ENCODE data around the gene BTBD9. TPM values are rescaled to one million over a fixed set of nuclear protein-coding genes. Genes with fewer than 3 reads are reported as not detected.

The BTBD9 gene
- total and polyA plus RNA-seq, 11 donors = 6.3 to 23.3 (median 19.4) TPM

- H3K9me3 ChIP-seq = no peaks in the 10 kb centered on the region
- no peaks in the 10 kb centered on the region for H3K36me3 ChIP-seq
- peaks cover 0 to 32% (median 14%) of the 10 kb centered on the region in 12 donors for H3K4me1 ChIP-seq
- H3K27me3 ChIP-seq = no peaks in the 10 kb centered on the region
- no peak overlapping the region for H3K4me3 ChIP-seq
- no peak for ATAC-seq
- H3K27ac ChIP-seq = no peak overlapping the region
- no peak for DNase-seq
- intact Hi-C loops (cut with DNase I) = no loop called here
- TF ChIP-seq POLR2A (IDR thresholded peaks at IDR 0.05) (no peak), CTCF (IDR thresholded peaks at IDR 0.05) (no peak)
- WGBS, 4 donors = 69 to 75% (median 71%) methylated on average over 8 of the region's 8 CpGs
These were observed 375.1 kb downstream of the BTBD9 start for GRCh38 chr6:38264605-38265004.

GRCh38 chr6:38262609-38263008, 377.1 kb downstream of the BTBD9 start:
- no peak for DNase-seq
- intact Hi-C loops (cut with DNase I) = no loop called here
- Histone ChIP-seq H3K27me3 (no peaks in the 10 kb centered on the region), H3K4me3 (no peak overlapping the region), H3K27ac (peak overlapping the region in 10 of 12 donors; percentile 12 to 87 (median 68)), H3K9me3 (no peaks in the 10 kb centered on the region), H3K36me3 (peaks cover 0 to 9% (median 6%) of the 10 kb centered on the region in 9 donors), H3K4me1 (peaks cover 0 to 26% (median 12%) of the 10 kb centered on the region in 12 donors)
- no peak for ATAC-seq
- 79 to 92% (median 92%) methylated on average over 2 of the region's 2 CpGs for WGBS, 4 donors
- no peak for TF ChIP-seq CTCF (IDR thresholded peaks at IDR 0.05)
- TF ChIP-seq POLR2A (IDR thresholded peaks at IDR 0.05) = no peak

GRCh38 chr6:38262026-38262425, 377.7 kb downstream of the BTBD9 start:
- Histone ChIP-seq H3K36me3 (peaks cover 0 to 9% (median 6%) of the 10 kb centered on the region in 9 donors), H3K27me3 (no peaks in the 10 kb centered on the region), H3K9me3 (no peaks in the 10 kb centered on the region), H3K4me1 (peaks cover 0 to 26% (median 12%) of the 10 kb centered on the region in 12 donors), H3K4me3 (no peak overlapping the region), H3K27ac (peak overlapping the region; percentile 12 to 87 (median 64))
- no peak for DNase-seq
- intact Hi-C loops (cut with DNase I) = no loop called here
- WGBS, 4 donors = 19 to 52% (median 35%) methylated on average over 1 of the region's 1 CpG
- TF ChIP-seq POLR2A (IDR thresholded peaks at IDR 0.05) = no peak
- TF ChIP-seq CTCF (IDR thresholded peaks at IDR 0.05) = no peak
- ATAC-seq = peak; percentile 95 to 98 (median 96)

GRCh38 chr6:38261626-38262025, 378.1 kb downstream of the BTBD9 start:
- peak overlapping the region in 11 of 12 donors; percentile 12 to 87 (median 65) for H3K27ac ChIP-seq
- intact Hi-C loops (cut with DNase I) = no loop called here

More at GRCh38 chr6:38261626-38262025, 378.1 kb downstream of the BTBD9 start:
- H3K4me1 ChIP-seq = peaks cover 0 to 26% (median 12%) of the 10 kb centered on the region in 12 donors
- TF ChIP-seq CTCF (IDR thresholded peaks at IDR 0.05) (no peak), POLR2A (IDR thresholded peaks at IDR 0.05) (no peak)
- whole genome bisulfite sequencing, 4 donors = 12 to 33% (median 24%) methylated on average over 3 of the region's 3 CpGs
- H3K9me3 ChIP-seq = no peaks in the 10 kb centered on the region
- ATAC-seq (peak in 3 of 4 donors; percentile 38 to 49 (median 38)), DNase-seq (no peak)
- H3K4me3 ChIP-seq = no peak overlapping the region
- peaks cover 0 to 9% (median 6%) of the 10 kb centered on the region in 9 donors for H3K36me3 ChIP-seq
- no peaks in the 10 kb centered on the region for H3K27me3 ChIP-seq
